Common myeloid progenitor, CD34-positive (primary cell): ENCODE data around the gene INTS15.

Source experiments
- CTCF ChIA-PET: fragments of 350-600 bp; sonication (Branson Sonifier 250); formaldehyde crosslinking; loops from one replicate; lab custom pipeline; 2021; ENCODE audit warnings: antibody characterized with exemption; lab: Charles Lee
- POLR2A ChIA-PET: fragments of 350-600 bp; sonication (Branson Sonifier 250); formaldehyde crosslinking; loops from one replicate; lab custom pipeline; 2021; ENCODE audit warnings: antibody characterized with exemption; lab: Charles Lee
- DNase-seq, 3 donors: peaks; one replicate each; pipeline versions ENCODE4 v3.0.0 to v3.0.0-alpha.2; 2013
- H3K27ac ChIP-seq, 2 experiments: 1 replicate in 1 of 2; 2 replicates in 1 of 2; pipeline ENCODE4 v1.7.0; 2013; ENCODE audit warnings: inconsistent platforms in 2 of 2, low read length in 2 of 2, mild to moderate bottlenecking in 2 of 2, low read depth in 1 of 2, moderate library complexity in 1 of 2; ENCODE audit not compliant: severe bottlenecking in 2 of 2, insufficient read depth in 1 of 2, poor library complexity in 1 of 2
- H3K27me3 ChIP-seq, 5 experiments: replicated peaks in 2 of 5; 1 replicate in 3 of 5; 2 replicates in 2 of 5; pipeline versions ENCODE4 v1.6.1 to v1.7.0; 2013; ENCODE audit warnings: low read length in 4 of 5, mild to moderate bottlenecking in 2 of 5, moderate library complexity in 2 of 5, inconsistent platforms in 1 of 5; ENCODE audit not compliant: insufficient read depth in 5 of 5, control insufficient read depth in 4 of 5
- H3K36me3 ChIP-seq, 4 experiments: 1 replicate in 2 of 4; 2 replicates in 2 of 4; pipeline versions ENCODE4 v1.6.1 to v1.7.0; 2013; ENCODE audit warnings: low read length in 3 of 4, control low read depth in 1 of 4, mild to moderate bottlenecking in 1 of 4; ENCODE audit not compliant: control insufficient read depth in 4 of 4, insufficient read depth in 4 of 4
- H3K4me1 ChIP-seq, 4 experiments: 1 replicate in 3 of 4; 2 replicates in 1 of 4; pipeline versions ENCODE4 v1.6.1 to v1.7.1; 2013; ENCODE audit warnings: low read length in 3 of 4, mild to moderate bottlenecking in 3 of 4, control low read depth in 1 of 4, inconsistent platforms in 1 of 4, moderate library complexity in 1 of 4; ENCODE audit not compliant: control insufficient read depth in 4 of 4, insufficient read depth in 4 of 4; ENCODE audit errors: control extremely low read depth in 1 of 4
- H3K4me3 ChIP-seq, 7 experiments: 1 replicate in 4 of 7; 2 replicates in 3 of 7; pipeline versions ENCODE4 v1.5.1 to v1.7.0; 2013; ENCODE audit warnings: mild to moderate bottlenecking in 7 of 7, low read length in 6 of 7, moderate library complexity in 6 of 7, inconsistent platforms in 2 of 7, low read depth in 2 of 7, control low read depth in 1 of 7; ENCODE audit not compliant: insufficient read depth in 4 of 7, control insufficient read depth in 1 of 7; ENCODE audit errors: extremely low read depth in 1 of 7
- H3K9me3 ChIP-seq, 5 experiments: 1 replicate in 4 of 5; 2 replicates in 1 of 5; pipeline versions ENCODE4 v1.6.1 to v1.7.1; 2013; ENCODE audit warnings: low read length in 4 of 5, mild to moderate bottlenecking in 2 of 5, inconsistent platforms in 1 of 5, low read depth in 1 of 5, moderate library complexity in 1 of 5; ENCODE audit not compliant: control insufficient read depth in 4 of 5, insufficient read depth in 2 of 5; ENCODE audit errors: control extremely low read depth in 1 of 5
- WGBS: methylation state at CpG from one replicate; pipeline ENCODE4 v1.1.5; 2013; ENCODE audit not compliant: insufficient coverage; 5-methylcytosine and 5-hydroxymethylcytosine counted together

The INTS15 gene

GRCh38 chr7:6589151-6589828, 531 bp upstream of the INTS15 start:
- H3K27ac ChIP-seq = peak overlapping the region in 1 of 2 experiments; percentile 47
- peaks cover 0 to 16% (median 11%) of the 10 kb centered on the region in 4 experiments for H3K4me1 ChIP-seq
- POLR2A ChIA-PET = interaction anchor here (0.6 to 1.1 kb wide), 3 partner anchors 11 to 73 kb away, joined by 3 to 4 read pairs (median 3); no protein-coding TSS in a partner anchor
- no peaks in the 10 kb centered on the region for H3K9me3 ChIP-seq
- DNase-seq = no peak
- peaks cover 5 to 47% (median 33%) of the 10 kb centered on the region in 4 experiments for H3K36me3 ChIP-seq
- CTCF ChIA-PET = interaction anchor here (1.3 to 3.3 kb wide), 7 partner anchors 9 to 73 kb away, joined by 3 to 19 read pairs (median 6); partner anchors contain the start of gene ZDHHC4
- peak overlapping the region in 4 of 7 experiments; percentile 81 to 97 (median 92) for H3K4me3 ChIP-seq
- WGBS = 54% methylated on average over 20 of the region's 22 CpGs
- H3K27me3 ChIP-seq = no peaks in the 10 kb centered on the region

- WGBS = 26% methylated on average over 8 of the region's 10 CpGs
- H3K27ac ChIP-seq = peak overlapping the region in 1 of 2 experiments; percentile 77
Observed at GRCh38 chr7:6590645-6591110, 857 bp downstream of the INTS15 start.

GRCh38 chr7:6600093-6600492, 10.3 kb downstream of the INTS15 start:
- H3K36me3 ChIP-seq = peaks cover 0 to 84% (median 51%) of the 10 kb centered on the region in 4 experiments
- ChIA-PET POLR2A (no interaction called here), CTCF (interaction anchor here (0.9 to 2.2 kb wide), 5 partner anchors 10 to 84 kb away, joined by 4 to 9 read pairs (median 6); partner anchors contain the start of gene INTS15)
- WGBS = 97% methylated on average over 14 of the region's 15 CpGs
- H3K27me3 ChIP-seq = no peaks in the 10 kb centered on the region
- H3K4me3 ChIP-seq = no peak overlapping the region
- no peaks in the 10 kb centered on the region for H3K4me1 ChIP-seq
- H3K27ac ChIP-seq = no peak overlapping the region
- no peaks in the 10 kb centered on the region for H3K9me3 ChIP-seq
- DNase-seq = no peak

More at GRCh38 chr7:6590645-6591110, 857 bp downstream of the INTS15 start:
- CTCF ChIA-PET = interaction anchor here (0.8 to 3.3 kb wide), 6 partner anchors 10 to 74 kb away, joined by 3 to 19 read pairs (median 9); partner anchors contain the start of gene ZDHHC4
- H3K4me3 ChIP-seq = peak overlapping the region; percentile 78 to 97 (median 90)
- H3K9me3 ChIP-seq = no peaks in the 10 kb centered on the region
- H3K27me3 ChIP-seq = no peaks in the 10 kb centered on the region
- POLR2A ChIA-PET = no interaction called here
- peaks cover 0 to 16% (median 11%) of the 10 kb centered on the region in 4 experiments for H3K4me1 ChIP-seq
- DNase-seq = no peak
- H3K36me3 ChIP-seq = peaks cover 5 to 48% (median 35%) of the 10 kb centered on the region in 4 experiments

- H3K27ac ChIP-seq = no peak overlapping the region
- no peaks in the 10 kb centered on the region for H3K27me3 ChIP-seq
- no peaks in the 10 kb centered on the region for H3K9me3 ChIP-seq
- 94% methylated on average over 10 of the region's 10 CpGs for whole genome bisulfite sequencing
- H3K4me3 ChIP-seq = no peak overlapping the region
- no peak for DNase-seq
- H3K4me1 ChIP-seq = no peaks in the 10 kb centered on the region
- POLR2A ChIA-PET = no interaction called here
- peaks cover 5 to 68% (median 38%) of the 10 kb centered on the region in 4 experiments for H3K36me3 ChIP-seq
- CTCF ChIA-PET = interaction anchor here (1.6 kb wide), 1 partner anchor 36 kb away, joined by 3 read pairs; no protein-coding TSS in a partner anchor
Observed at GRCh38 chr7:6604458-6604857, 14.6 kb downstream of the INTS15 start.

- DNase-seq = no peak
- Histone ChIP-seq H3K4me1 (no peaks in the 10 kb centered on the region), H3K27ac (no peak overlapping the region), H3K4me3 (no peak overlapping the region), H3K9me3 (no peaks in the 10 kb centered on the region), H3K36me3 (peaks cover 5 to 50% (median 30%) of the 10 kb centered on the region in 4 experiments), H3K27me3 (no peaks in the 10 kb centered on the region)
- POLR2A ChIA-PET = interaction anchor here (0.6 kb wide), 1 partner anchor 11 kb away, joined by 3 read pairs; no protein-coding TSS in a partner anchor
- WGBS = 98% methylated on average over 28 of the region's 36 CpGs
- CTCF ChIA-PET = no interaction called here
Observed at GRCh38 chr7:6606866-6607583, 17.2 kb downstream of the INTS15 start.

- H3K36me3 ChIP-seq = peaks cover 5 to 44% (median 24%) of the 10 kb centered on the region in 4 experiments
- WGBS = 97% methylated on average over 28 of the region's 38 CpGs
- CTCF ChIA-PET = no interaction called here
- H3K4me1 ChIP-seq = no peaks in the 10 kb centered on the region
- DNase-seq = no peak
- H3K4me3 ChIP-seq = no peak overlapping the region
- H3K9me3 ChIP-seq = no peaks in the 10 kb centered on the region
- H3K27ac ChIP-seq = no peak overlapping the region
- no peaks in the 10 kb centered on the region for H3K27me3 ChIP-seq
- POLR2A ChIA-PET = interaction anchor here (0.6 kb wide), 1 partner anchor 10 kb away, joined by 3 read pairs; no protein-coding TSS in a partner anchor
Observed at GRCh38 chr7:6607651-6608051, 17.8 kb downstream of the INTS15 start.
